Subcutaneous abdominal adipose tissue (tissue), 5 donors: ENCODE results near the gene NKD2.
A peak's percentile ranks its signal among the peaks of the same experiment; 100 is the strongest.

Experiments
- H3K27ac ChIP-seq: one replicate; pipeline ENCODE4 v1.7.0; 2013; ENCODE audit warnings: low read depth, mild to moderate bottlenecking, inconsistent platforms, low read length, moderate library complexity
- H3K27me3 ChIP-seq, 5 donors: one replicate each; pipeline ENCODE4 v1.7.0; 2013; ENCODE audit warnings: low read length in 5 of 5, inconsistent platforms in 1 of 5; ENCODE audit not compliant: control insufficient read depth in 5 of 5, insufficient read depth in 4 of 5
- H3K36me3 ChIP-seq, 5 donors: one replicate each; pipeline ENCODE4 v1.7.0; 2013; ENCODE audit warnings: low read length in 5 of 5; ENCODE audit not compliant: control insufficient read depth in 5 of 5, insufficient read depth in 5 of 5
- H3K4me1 ChIP-seq, 5 donors: one replicate each; pipeline ENCODE4 v1.7.0; 2013; ENCODE audit warnings: low read length in 5 of 5, mild to moderate bottlenecking in 3 of 5, moderate library complexity in 1 of 5; ENCODE audit not compliant: control insufficient read depth in 5 of 5, insufficient read depth in 5 of 5
- H3K4me3 ChIP-seq, 5 donors: one replicate each; pipeline ENCODE4 v1.7.0; 2013; ENCODE audit warnings: low read length in 5 of 5, low read depth in 1 of 5
- H3K9ac ChIP-seq, 5 donors: one replicate each; pipeline ENCODE4 v1.7.0; 2013; ENCODE audit warnings: low read length in 5 of 5, mild to moderate bottlenecking in 4 of 5, moderate library complexity in 3 of 5
- H3K9me3 ChIP-seq, 5 donors: one replicate each; pipeline ENCODE4 v1.7.0; 2013; ENCODE audit warnings: low read length in 5 of 5; ENCODE audit not compliant: control insufficient read depth in 5 of 5
- donor health status: healthy.
- donor health status: healthy.
- donor health status: healthy.
- donor health status: healthy.
- donor health status: healthy.

The NKD2 gene

DNA sequence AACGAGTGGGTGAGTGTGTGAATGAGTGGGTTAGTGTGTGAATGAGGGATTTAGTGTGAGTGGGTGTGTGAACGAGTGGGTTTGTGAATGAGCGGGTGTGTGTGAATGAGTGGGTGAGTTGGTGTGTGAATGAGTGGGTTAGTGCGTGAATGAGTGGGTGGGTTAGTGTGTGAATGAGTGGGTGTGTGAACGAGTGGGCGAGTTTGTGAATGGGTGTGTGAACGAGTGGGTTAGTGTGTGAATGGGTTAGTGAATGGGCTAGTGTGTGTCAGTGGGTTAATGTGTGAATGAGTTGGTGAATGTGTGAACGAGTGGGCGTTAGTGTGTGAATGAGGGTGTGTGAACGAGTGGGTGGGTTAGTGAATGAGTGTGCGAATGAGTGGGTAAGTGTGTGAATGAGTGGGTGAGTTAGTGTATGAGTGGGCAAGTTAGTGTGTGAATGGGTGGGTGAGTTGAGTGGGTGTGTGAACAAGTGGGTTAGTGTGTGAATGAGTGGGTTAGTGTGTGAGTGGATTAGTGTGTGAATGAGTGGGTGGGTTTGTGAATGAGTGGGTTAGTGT, 39.6 kb downstream of the NKD2 start:
- Histone ChIP-seq H3K27me3 (peaks cover 0 to 16% (median 0%) of the 10 kb centered on the region in 5 donors), H3K4me1 (peaks cover 0 to 49% (median 0%) of the 10 kb centered on the region in 5 donors), H3K27ac (no peak overlapping the region), H3K9ac (peak overlapping the region in 1 of 5 donors; percentile 5), H3K9me3 (peaks cover 0 to 3% (median 0%) of the 10 kb centered on the region in 5 donors), H3K36me3 (peaks cover 0 to 33% (median 29%) of the 10 kb centered on the region in 5 donors), H3K4me3 (no peak overlapping the region)

DNA sequence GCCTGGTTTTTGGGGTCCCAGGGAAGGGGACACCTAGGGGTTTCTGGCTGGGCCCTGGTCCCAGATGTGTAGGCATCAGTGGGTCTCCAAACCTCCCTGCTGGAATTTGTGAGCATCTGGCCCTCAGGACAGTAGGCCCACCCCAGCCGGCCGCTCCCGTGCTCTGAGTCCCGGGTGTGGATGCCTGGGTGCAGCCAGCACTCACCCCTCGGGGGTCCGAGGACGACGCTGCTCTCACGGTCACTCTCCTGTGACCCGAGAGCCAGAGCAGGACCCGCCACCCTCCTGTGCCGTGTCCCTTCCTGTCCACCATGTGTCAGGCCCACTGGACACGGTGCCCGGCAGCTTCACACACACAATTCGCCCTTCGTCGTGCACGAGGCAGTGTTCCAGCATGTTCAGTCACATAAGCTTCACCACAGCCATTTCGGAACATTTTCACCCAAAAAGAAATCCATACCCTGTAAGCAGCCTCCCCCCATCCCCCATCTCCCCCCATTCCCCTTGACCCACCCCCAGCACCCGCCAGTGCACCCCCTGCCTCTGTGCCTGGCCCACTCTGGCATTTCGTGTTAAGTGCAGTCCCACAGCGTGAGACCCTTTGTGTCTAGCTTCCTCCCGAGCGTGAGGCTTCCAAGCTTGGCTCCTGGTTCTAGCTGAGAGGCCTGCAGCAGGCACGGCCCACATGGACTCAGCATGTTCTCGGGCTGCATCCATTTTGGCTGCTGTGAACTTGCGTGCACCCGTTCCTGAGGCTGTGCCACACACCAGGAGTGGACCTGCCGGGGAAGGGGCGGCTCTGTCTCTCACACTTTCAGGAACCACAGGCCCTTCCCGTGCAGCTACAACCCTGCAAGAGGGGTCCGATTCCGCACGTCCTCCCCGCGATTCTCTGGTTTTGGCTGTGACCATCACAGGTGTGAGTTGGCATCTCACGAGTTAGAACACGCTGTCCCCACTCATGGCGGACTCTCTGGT, 40.5 kb downstream of the NKD2 start:
- Histone ChIP-seq H3K9me3 (peaks cover 0 to 3% (median 0%) of the 10 kb centered on the region in 5 donors), H3K9ac (no peak overlapping the region), H3K4me1 (peaks cover 0 to 40% (median 0%) of the 10 kb centered on the region in 5 donors), H3K27me3 (peaks cover 0 to 13% (median 0%) of the 10 kb centered on the region in 5 donors), H3K36me3 (peaks cover 0 to 42% (median 32%) of the 10 kb centered on the region in 5 donors), H3K4me3 (no peak overlapping the region), H3K27ac (no peak overlapping the region)

DNA sequence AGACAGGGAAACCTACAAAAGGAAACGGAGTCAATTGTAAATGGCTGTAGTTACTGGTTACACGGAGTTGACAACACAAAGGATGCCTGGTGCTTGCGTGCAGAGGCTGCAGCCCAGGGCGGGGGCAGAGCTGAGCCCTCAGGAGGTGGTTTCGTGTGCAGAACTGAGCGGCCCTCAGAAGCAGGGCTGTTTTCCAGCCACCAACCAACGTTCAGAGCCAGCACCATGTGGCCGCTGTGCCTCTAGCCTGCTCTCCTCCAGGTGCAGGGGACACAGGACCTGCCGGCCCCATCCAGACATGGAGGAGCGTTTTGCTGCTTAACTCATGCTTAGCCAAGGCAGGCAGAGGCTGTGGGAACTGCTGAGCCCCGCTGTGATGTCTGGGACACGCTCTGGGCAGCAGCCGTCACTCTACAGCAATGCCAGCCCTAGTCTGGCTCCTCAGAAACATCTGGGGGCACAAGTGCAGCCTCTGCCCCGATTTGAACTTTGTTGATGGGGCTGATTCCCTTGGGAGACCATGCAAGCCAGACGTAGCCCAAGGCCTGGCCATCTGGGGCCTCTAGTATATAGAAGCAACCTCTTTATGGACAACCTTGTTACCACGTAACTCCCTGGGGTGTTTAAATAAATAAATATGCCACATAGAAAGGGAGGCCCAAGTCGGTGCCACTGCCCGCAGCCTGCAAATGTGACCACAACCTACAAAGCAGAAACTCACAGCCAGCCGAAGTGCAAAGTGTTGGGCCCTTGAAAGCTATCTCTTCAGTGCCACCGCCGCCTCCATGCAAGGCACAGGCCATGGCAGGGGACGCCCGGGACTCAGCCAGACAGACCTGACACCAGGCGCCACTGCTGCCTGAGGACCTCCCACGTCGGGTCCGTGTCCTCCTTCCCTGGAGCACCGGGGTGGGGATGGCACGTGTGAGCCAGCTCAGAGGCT, 42.1 kb downstream of the NKD2 start:
- H3K9ac ChIP-seq: no peak overlapping the region
- H3K36me3 ChIP-seq: peaks cover 0 to 57% (median 45%) of the 10 kb centered on the region in 5 donors
- H3K27ac ChIP-seq: no peak overlapping the region
- H3K9me3 ChIP-seq: no peaks in the 10 kb centered on the region
- H3K4me3 ChIP-seq: no peak overlapping the region
- peaks cover 0 to 28% (median 0%) of the 10 kb centered on the region in 5 donors for H3K4me1 ChIP-seq
- H3K27me3 ChIP-seq: peaks cover 0 to 7% (median 0%) of the 10 kb centered on the region in 5 donors

DNA sequence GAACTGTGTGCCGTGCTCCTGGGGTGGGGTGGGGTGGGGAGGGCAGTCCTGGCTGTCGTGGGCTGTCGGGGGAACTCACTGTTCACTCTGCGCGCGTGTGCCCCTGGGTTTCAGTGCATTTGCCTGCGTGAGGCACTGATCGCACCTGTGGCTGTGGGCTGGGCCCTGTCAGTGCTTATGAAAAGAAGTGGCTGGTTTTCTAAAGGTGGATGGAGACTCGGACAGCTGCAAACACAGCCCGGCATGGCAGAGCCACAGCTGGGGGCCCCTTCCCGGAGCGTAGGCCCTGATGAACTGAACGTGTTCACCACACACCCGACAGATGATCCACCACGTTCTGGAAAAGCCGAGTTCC, 42.7 kb downstream of the NKD2 start:
- Histone ChIP-seq H3K27me3 (peaks cover 0 to 7% (median 0%) of the 10 kb centered on the region in 5 donors), H3K4me3 (no peak overlapping the region), H3K9ac (no peak overlapping the region), H3K36me3 (peaks cover 0 to 64% (median 52%) of the 10 kb centered on the region in 5 donors), H3K27ac (no peak overlapping the region), H3K4me1 (peaks cover 0 to 22% (median 0%) of the 10 kb centered on the region in 5 donors), H3K9me3 (no peaks in the 10 kb centered on the region)

DNA sequence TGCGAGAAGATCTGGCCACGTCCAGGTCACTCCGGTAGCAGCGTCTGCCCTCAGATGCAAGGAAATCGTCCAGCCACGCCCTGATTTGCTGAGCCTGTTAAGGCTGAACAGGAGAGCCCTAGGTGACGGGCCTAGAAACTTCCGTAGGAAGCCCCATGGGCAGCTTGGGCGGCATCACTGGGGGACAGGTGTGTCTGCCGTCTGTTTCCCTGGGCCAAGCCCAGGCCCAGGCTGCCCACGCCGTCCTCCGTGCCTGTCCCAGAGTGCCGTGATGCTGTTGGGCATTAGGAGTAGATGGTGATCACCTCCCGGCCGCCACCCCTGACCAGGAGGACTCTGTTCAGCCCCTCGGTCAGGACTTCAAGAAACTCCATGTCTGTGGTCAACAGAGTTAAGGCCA, 43.5 kb downstream of the NKD2 start:
- H3K27me3 ChIP-seq: peaks cover 0 to 7% (median 0%) of the 10 kb centered on the region in 5 donors
- H3K27ac ChIP-seq: no peak overlapping the region
- peaks cover 0 to 71% (median 59%) of the 10 kb centered on the region in 5 donors for H3K36me3 ChIP-seq
- no peaks in the 10 kb centered on the region for H3K9me3 ChIP-seq
- no peak overlapping the region for H3K9ac ChIP-seq
- H3K4me3 ChIP-seq: no peak overlapping the region
- peaks cover 0 to 15% (median 0%) of the 10 kb centered on the region in 5 donors for H3K4me1 ChIP-seq

DNA sequence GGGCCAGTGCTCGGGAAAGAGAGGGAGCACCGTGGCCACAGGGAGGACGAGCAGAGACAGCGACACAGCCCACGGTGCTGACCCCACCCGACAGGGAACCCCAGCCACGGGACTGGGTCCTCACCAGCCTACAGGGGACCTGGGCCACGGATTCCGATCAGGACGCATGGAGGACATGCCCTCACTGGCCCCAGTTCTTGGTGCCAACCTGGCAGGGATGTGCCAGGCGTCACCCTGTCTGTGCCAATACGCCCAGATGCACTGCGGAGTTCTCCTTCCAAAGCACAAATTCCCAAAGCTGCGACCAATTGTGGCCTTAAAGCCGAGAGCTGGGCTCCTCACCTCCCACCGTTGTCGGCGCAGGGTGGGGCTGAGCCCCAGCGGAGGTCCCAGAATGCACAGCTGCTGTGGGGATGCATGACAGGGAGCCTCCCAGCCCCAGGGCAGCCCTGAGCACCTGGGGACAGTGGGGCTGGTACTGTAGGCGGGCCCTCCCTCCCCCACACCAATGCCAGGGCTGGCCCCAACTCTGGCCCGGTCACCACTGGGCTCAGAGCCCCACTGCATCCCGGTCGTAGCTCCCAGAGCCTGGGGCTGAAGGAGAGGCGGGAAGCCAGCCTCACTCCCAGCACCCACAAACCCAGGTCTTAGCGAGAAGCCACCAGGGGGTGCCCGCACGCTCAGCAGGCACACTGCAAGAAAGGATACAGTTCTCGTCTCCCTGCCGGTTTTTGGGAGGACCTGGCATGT, 44.2 kb downstream of the NKD2 start:
- Histone ChIP-seq H3K4me3 (no peak overlapping the region), H3K27ac (no peak overlapping the region), H3K4me1 (peaks cover 0 to 9% (median 0%) of the 10 kb centered on the region in 5 donors), H3K9ac (no peak overlapping the region), H3K27me3 (peaks cover 0 to 4% (median 0%) of the 10 kb centered on the region in 5 donors), H3K36me3 (peaks cover 0 to 78% (median 65%) of the 10 kb centered on the region in 5 donors), H3K9me3 (no peaks in the 10 kb centered on the region)

DNA sequence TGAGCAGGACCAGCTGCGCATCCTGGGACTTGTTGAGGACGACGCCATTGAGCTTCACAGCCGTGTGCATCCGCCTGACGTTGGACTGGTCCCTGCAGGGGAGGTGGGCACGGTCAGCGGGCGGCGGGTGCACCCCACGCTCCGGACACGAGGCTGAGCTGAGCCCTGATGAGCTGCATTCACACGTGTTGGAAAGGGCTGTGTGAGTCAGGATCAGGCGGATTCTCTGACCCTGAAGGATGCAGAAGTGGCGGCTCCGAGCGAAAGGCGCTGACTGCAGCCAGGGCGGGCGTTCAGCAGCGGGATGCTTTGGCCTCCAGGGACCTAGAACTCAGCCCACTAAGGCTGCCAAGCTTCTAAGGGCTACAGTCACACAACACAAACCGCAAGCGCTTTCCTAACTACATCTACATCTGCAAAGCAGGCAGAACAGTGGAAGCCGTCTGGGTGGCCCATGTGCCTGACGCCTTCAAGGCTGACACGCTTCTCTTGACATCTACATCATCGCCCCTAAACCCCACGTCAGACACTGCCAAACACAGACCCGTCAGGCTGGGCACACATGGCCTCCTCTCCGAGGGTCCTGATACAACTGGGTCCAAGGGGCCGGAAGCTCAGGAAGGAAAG, 44.9 kb downstream of the NKD2 start:
- Histone ChIP-seq H3K27me3 (no peaks in the 10 kb centered on the region), H3K27ac (no peak overlapping the region), H3K9ac (no peak overlapping the region), H3K36me3 (peaks cover 0 to 85% (median 71%) of the 10 kb centered on the region in 5 donors), H3K9me3 (no peaks in the 10 kb centered on the region), H3K4me1 (peaks cover 0 to 4% (median 0%) of the 10 kb centered on the region in 5 donors), H3K4me3 (no peak overlapping the region)

DNA sequence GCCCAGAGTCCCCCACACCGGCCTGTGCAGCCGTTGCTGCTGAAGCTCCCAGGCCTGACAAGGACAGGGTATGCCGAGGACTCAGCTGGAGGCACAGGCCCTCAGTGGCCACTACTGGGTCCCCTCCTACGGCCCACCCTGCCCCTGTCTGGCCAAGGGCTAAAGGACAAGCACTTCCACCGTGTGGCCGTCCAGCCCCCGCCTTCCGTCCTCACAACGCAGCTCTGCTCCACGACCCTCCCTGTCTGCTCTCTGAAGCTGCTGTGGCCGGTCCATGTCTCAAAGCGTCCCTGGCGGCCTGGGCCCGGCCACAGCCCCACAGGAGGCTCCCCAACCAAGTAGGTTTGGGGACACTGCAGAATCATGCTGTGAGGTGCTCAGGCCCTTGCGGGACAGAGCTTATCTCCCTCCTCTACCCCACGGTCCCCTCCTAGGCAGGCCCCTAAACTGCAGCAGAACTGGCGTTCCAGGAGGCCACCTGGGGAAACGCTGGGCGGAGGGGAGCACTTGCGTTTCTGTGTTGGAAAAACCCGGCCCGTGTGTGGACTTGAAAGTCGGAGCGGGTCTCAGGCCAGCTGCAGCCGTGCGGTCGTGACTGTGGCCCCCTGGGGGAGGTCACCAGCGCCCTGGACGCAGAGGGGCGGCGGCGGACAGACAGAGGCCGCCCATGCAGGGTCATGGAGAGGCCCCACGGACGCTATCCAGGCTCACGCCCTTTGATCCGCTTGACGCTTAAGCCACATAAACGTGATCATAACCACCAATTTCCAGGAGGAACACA, 45.6 kb downstream of the NKD2 start:
- Histone ChIP-seq H3K27me3 (no peaks in the 10 kb centered on the region), H3K27ac (no peak overlapping the region), H3K9ac (no peak overlapping the region), H3K36me3 (peaks cover 0 to 92% (median 77%) of the 10 kb centered on the region in 5 donors), H3K4me3 (no peak overlapping the region), H3K9me3 (no peaks in the 10 kb centered on the region), H3K4me1 (peaks cover 0 to 4% (median 0%) of the 10 kb centered on the region in 5 donors)
